CD4-positive, alpha-beta T cell treated with Interleukin-4 for 4 hours (primary cell): Measurements from ENCODE around the gene ECD.

Source experiments
- DNase-seq: peaks from one replicate; pipeline ENCODE4 v3.0.0-alpha.2; 2020

Gene ECD

GRCh38 chr10:73096449-73097304, 71.1 kb downstream of the ECD start, which contains the start of gene P4HA1:
Gene P4HA1 (minus strand): TSS chr10:73096866. CDS start chr10:73074883, 21,983 bp downstream.
- peak; percentile 99 for DNase-seq

- peak; percentile 66 for DNase-seq
These were observed 71.8 kb downstream of the ECD start for GRCh38 chr10:73096041-73096448.

GRCh38 chr10:73095481-73096021, 72.3 kb downstream of the ECD start:
- peak; percentile 31 for DNase-seq

GRCh38 chr10:73094986-73095480, 72.8 kb downstream of the ECD start:
- no peak for DNase-seq

- no peak for DNase-seq
These were observed 73.6 kb downstream of the ECD start for GRCh38 chr10:73093922-73094850.

GRCh38 chr10:73092830-73093229, 75.0 kb downstream of the ECD start:
- no peak for DNase-seq

- DNase-seq, result no peak
These were observed 79.5 kb downstream of the ECD start for GRCh38 chr10:73088304-73088703.

GRCh38 chr10:73086816-73087215, 81.0 kb downstream of the ECD start:
- DNase-seq, result no peak

GRCh38 chr10:73084209-73084608, 83.6 kb downstream of the ECD start:
- DNase-seq, result no peak
